ENCODE results near the gene WHAMM. TPM values are rescaled to one million over a fixed set of nuclear protein-coding genes. Genes with fewer than 3 reads are reported as not detected.

WHAMM gene
- total and polyA plus RNA-seq, 2 donors (not counting 3 experiments of a cell fraction or from before 2014, with no cell fraction given): 4.1 to 9.4 TPM

DNA sequence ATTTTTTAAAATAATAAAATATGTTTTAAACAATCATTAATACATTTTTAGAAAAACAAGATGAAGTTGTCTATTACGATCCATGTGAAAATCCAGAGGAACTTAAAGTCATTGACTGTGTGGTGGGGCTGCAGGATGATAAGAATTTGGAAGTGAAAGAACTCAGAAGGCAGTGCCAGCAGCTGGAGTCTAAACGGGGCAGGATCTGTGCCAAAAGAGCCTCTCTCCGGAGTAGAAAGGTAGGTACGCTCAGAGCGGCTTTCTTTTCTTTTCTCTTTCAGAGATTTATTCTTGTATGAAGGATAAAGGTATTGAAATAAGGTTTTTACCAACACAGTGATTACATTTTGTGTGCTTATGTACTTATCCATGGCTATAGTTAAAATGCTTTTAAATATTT, 13.6 kb downstream of the WHAMM start:
- H3K9me1 ChIP-seq (replicated peaks; ENCODE audit: control insufficient read depth, extremely low read depth, insufficient read depth, low read length): no peaks in the 10 kb centered on the region
- no peaks in the 10 kb centered on the region for H3K4me1 ChIP-seq (ENCODE audit: control insufficient read depth, extremely low read depth, insufficient read depth, low read length)
- H2AFZ ChIP-seq (ENCODE audit: low read depth, low read length): no peak overlapping the region
- no peak overlapping the region for H3K4me3 ChIP-seq (replicated peaks in 1 of 3; ENCODE audit: insufficient read depth in 1 of 3, low read depth in 1 of 3, low read length in 3 of 3)
- POLR2A ChIA-PET: no interaction called here
- no peak overlapping the region for H3K4me2 ChIP-seq (ENCODE audit: insufficient read depth, low read length)
- no peaks in the 10 kb centered on the region for H3K79me2 ChIP-seq (ENCODE audit: control insufficient read depth, insufficient read depth, low read length)
- no TSS peak for BruUV-seq (replicated peaks)
- no peaks in the 10 kb centered on the region for H3K9me3 ChIP-seq (replicated peaks; ENCODE audit: control insufficient read depth, insufficient read depth, low read length)
- TF ChIP-seq, protein P1, sequence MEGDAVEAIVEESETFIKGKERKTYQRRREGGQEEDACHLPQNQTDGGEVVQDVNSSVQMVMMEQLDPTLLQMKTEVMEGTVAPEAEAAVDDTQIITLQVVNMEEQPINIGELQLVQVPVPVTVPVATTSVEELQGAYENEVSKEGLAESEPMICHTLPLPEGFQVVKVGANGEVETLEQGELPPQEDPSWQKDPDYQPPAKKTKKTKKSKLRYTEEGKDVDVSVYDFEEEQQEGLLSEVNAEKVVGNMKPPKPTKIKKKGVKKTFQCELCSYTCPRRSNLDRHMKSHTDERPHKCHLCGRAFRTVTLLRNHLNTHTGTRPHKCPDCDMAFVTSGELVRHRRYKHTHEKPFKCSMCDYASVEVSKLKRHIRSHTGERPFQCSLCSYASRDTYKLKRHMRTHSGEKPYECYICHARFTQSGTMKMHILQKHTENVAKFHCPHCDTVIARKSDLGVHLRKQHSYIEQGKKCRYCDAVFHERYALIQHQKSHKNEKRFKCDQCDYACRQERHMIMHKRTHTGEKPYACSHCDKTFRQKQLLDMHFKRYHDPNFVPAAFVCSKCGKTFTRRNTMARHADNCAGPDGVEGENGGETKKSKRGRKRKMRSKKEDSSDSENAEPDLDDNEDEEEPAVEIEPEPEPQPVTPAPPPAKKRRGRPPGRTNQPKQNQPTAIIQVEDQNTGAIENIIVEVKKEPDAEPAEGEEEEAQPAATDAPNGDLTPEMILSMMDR (IDR thresholded peaks at IDR 0.05; ENCODE audit: extremely low read depth in 1 of 2, insufficient read depth in 1 of 2, low read depth in 1 of 2, low read length in 2 of 2): no peak
- TF ChIP-seq FOS (IDR thresholded peaks at IDR 0.05; ENCODE audit: borderline replicate concordance, insufficient read depth, low read length): no peak
- no peak for TF ChIP-seq MYC (IDR thresholded peaks at IDR 0.05; ENCODE audit: low read depth, low read length)
- TF ChIP-seq JUN (IDR thresholded peaks at IDR 0.05; ENCODE audit: borderline replicate concordance, insufficient read depth, insufficient read length, low read depth): no peak
- TF ChIP-seq, protein P2, sequence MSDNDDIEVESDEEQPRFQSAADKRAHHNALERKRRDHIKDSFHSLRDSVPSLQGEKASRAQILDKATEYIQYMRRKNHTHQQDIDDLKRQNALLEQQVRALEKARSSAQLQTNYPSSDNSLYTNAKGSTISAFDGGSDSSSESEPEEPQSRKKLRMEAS (IDR thresholded peaks at IDR 0.05; ENCODE audit: insufficient read depth, insufficient read length): no peak
- TF ChIP-seq POLR2A (IDR thresholded peaks at IDR 0.05; ENCODE audit: low read depth, low read length): no peak
- TF ChIP-seq GATA2 (IDR thresholded peaks at IDR 0.05; ENCODE audit: insufficient read depth, insufficient read length, low read depth, low read length): no peak
- no peak for TF ChIP-seq EZH2 (IDR thresholded peaks at IDR 0.05; ENCODE audit: borderline replicate concordance, low read depth, low read length, severe bottlenecking)
- no peak for TF ChIP-seq POLR2AphosphoS5 (IDR thresholded peaks at IDR 0.05; ENCODE audit: insufficient read depth, low read depth, low read length)
- H3K27me3 ChIP-seq (ENCODE audit: control insufficient read depth in 2 of 2, insufficient read depth in 2 of 2, low read length in 2 of 2): no peaks in the 10 kb centered on the region
- intact Hi-C loops (cut with micrococcal nuclease) (no loop called here), dilution Hi-C loops (cut with MboI; ENCODE audit: extremely low pct_ligation_motif_present, low sequenced_read_pairs) (no loop called here)
- FAIRE-seq (no peak), DNase-seq (ENCODE audit: low read depth, low spot score) (no peak)
- H3K9ac ChIP-seq (replicated peaks; ENCODE audit: extremely low read depth, insufficient read depth, low read length): no peak overlapping the region
- no peaks in the 10 kb centered on the region for H4K20me1 ChIP-seq (replicated peaks; ENCODE audit: control insufficient read depth, extremely low read depth, insufficient read depth, low read length)
- CTCF ChIA-PET: no interaction called here
- no peak overlapping the region for H3K27ac ChIP-seq (ENCODE audit: insufficient read depth, low read depth, low read length)
- H3K36me3 ChIP-seq (ENCODE audit: control insufficient read depth in 2 of 2, extremely low read depth in 1 of 2, insufficient read depth in 2 of 2, low read length in 2 of 2): peaks cover 6 to 12% of the 10 kb centered on the region in 2 experiments
